HepG2 (cell line): Measurements from ENCODE around the gene TPPP3. TPM values are rescaled to one million over a fixed set of nuclear protein-coding genes. Genes with fewer than 3 reads are reported as not detected.

Experiments
- ATAC-seq: fragments of 200-7000 bp; cut with Tn5 transposase; 3 replicates; pipeline ENCODE4 v1.9.1; 2020; ENCODE audit warnings: mild to moderate bottlenecking, moderate library complexity
- BruUV-seq: library from RNA; stranded (reverse); fragments of 400-500 nt; replicated peaks from 2 replicates; lab custom pipeline; 2021; lab: Mats Ljungman, UMichigan
- CTCF ChIA-PET: fragments of 300-600 bp; formaldehyde crosslinking; extraction: SDS; loops from one replicate; lab custom pipeline; 2021; ENCODE audit warnings: low total read pairs, inconsistent platforms, low intra/inter-chr PET ratio; lab: Yijun Ruan, JAX
- POLR2A ChIA-PET: fragments of 350-600 bp; sonication (Branson Sonifier 250); formaldehyde crosslinking; loops from one replicate; lab custom pipeline; 2020; ENCODE audit warnings: antibody characterized with exemption, inconsistent platforms; lab: Yijun Ruan, JAX
- DNase-seq: peaks from one replicate; pipeline ENCODE4 v3.0.0-alpha.2; 2015; ENCODE audit warnings: low spot score
- FAIRE-seq: peaks from 3 replicates; lab custom pipeline; 2011; peaks lifted over from hg19 to GRCh38; lab: Jason Lieb, UNC
- H2AFZ ChIP-seq: one replicate; pipeline ENCODE4 v1.6.1; 2011; ENCODE audit warnings: low read length, inconsistent platforms
- H3K27ac ChIP-seq: fragments of 300-600 bp; 3 replicates; pipeline ENCODE4 v1.8.0; 2011; ENCODE audit warnings: mixed run types, mild to moderate bottlenecking, mixed read lengths, low read length, inconsistent platforms; ENCODE audit not compliant: insufficient read depth; ENCODE audit errors: extremely low read length
- H3K27me3 ChIP-seq, 2 experiments: fragments of 200-600 bp in 1 of 2; 2 replicates in 1 of 2; 3 replicates in 1 of 2; pipeline versions ENCODE4 v1.6.0 to v1.8.0; 2011; ENCODE audit warnings: low read length in 2 of 2, mild to moderate bottlenecking in 2 of 2, moderate library complexity in 2 of 2, inconsistent platforms in 1 of 2; ENCODE audit not compliant: insufficient read depth in 2 of 2, control insufficient read depth in 1 of 2
- H3K36me3 ChIP-seq, 2 experiments: fragments of 200-600 bp in 1 of 2; replicated peaks in 1 of 2; 2 replicates in 1 of 2; 3 replicates in 1 of 2; pipeline versions ENCODE4 v1.5.1 to v1.8.0; 2011; ENCODE audit warnings: low read length in 2 of 2, inconsistent platforms in 1 of 2; ENCODE audit not compliant: insufficient read depth in 2 of 2, control insufficient read depth in 1 of 2
- H3K4me1 ChIP-seq: 2 replicates; pipeline ENCODE4 v1.5.1; 2012; ENCODE audit warnings: low read length, inconsistent platforms; ENCODE audit not compliant: insufficient read depth
- H3K4me2 ChIP-seq: 2 replicates; pipeline ENCODE4 v1.6.0; 2011; ENCODE audit warnings: low read depth, low read length, inconsistent platforms
- H3K4me3 ChIP-seq, 3 experiments: fragments of 200-600 bp in 1 of 3; sonication (generic), shearing (Covaris generic) in 1 of 3; replicated peaks in 1 of 3; 2 replicates each; pipeline ENCODE4 v1.5.1; 2011 to 2016; ENCODE audit warnings: low read length in 3 of 3, inconsistent platforms in 2 of 3, low read depth in 2 of 3, mild to moderate bottlenecking in 2 of 3, control low read depth in 1 of 3, mixed read lengths in 1 of 3; ENCODE audit not compliant: insufficient read depth in 1 of 3
- H3K79me2 ChIP-seq: one replicate; pipeline ENCODE4 v1.6.1; 2011; ENCODE audit warnings: low read length, inconsistent platforms; ENCODE audit not compliant: insufficient read depth
- H3K9ac ChIP-seq: 2 replicates; pipeline ENCODE4 v1.6.0; 2011; ENCODE audit warnings: mild to moderate bottlenecking, low read depth, low read length, inconsistent platforms; ENCODE audit not compliant: insufficient read depth
- H3K9me3 ChIP-seq: 2 replicates; pipeline ENCODE4 v1.5.1; 2012; ENCODE audit warnings: mild to moderate bottlenecking, low read length
- H4K20me1 ChIP-seq: 2 replicates; pipeline ENCODE4 v1.6.0; 2011; ENCODE audit warnings: inconsistent platforms, mild to moderate bottlenecking, low read length, moderate library complexity; ENCODE audit not compliant: insufficient read depth
- CREM ChIP-seq, 2 experiments: sonication (generic) in 1 of 2; formaldehyde crosslinking in 1 of 2; IDR thresholded peaks; 2 replicates each; pipeline versions ENCODE4 v1.4.0 to v1.6.1; 2016 to 2020; ENCODE audit warnings: antibody characterized with exemption in 1 of 2, mild to moderate bottlenecking in 1 of 2, missing genetic modification reagents in 1 of 2
- DRAP1 ChIP-seq: IDR thresholded peaks from 2 replicates; pipeline ENCODE4 v1.6.1; 2016; ENCODE audit warnings: missing genetic modification reagents, missing compliant biosample characterization
- EEA1 ChIP-seq: sonication (generic); formaldehyde crosslinking; IDR thresholded peaks from 2 replicates; pipeline ENCODE4 v1.5.1; 2020; ENCODE audit warnings: mild to moderate bottlenecking, missing genetic modification reagents, borderline replicate concordance
- EP300 ChIP-seq, 3 experiments: sonication (generic) in 1 of 3; formaldehyde crosslinking in 1 of 3; IDR thresholded peaks; 2 replicates each; pipeline versions ENCODE4 v1.5.1 to v1.6.1; 2011 to 2020; ENCODE audit warnings: low read depth in 2 of 3, low read length in 2 of 3, borderline replicate concordance in 1 of 3, improper control_type of control experiment in 1 of 3, mild to moderate bottlenecking in 1 of 3, missing genetic modification reagents in 1 of 3, moderate library complexity in 1 of 3
- EZH2 ChIP-seq: conservative IDR thresholded peaks from 2 replicates; pipeline ENCODE4 v1.6.1; 2012; ENCODE audit warnings: mild to moderate bottlenecking, low read depth, low read length, moderate library complexity
- HDAC2 ChIP-seq: sonication (generic); formaldehyde crosslinking; IDR thresholded peaks from 2 replicates; pipeline ENCODE4 v1.4.0; 2020; ENCODE audit warnings: missing genetic modification reagents
- HMG20B ChIP-seq: conservative IDR thresholded peaks from 2 replicates; pipeline ENCODE4 v1.6.1; 2016; ENCODE audit warnings: missing genetic modification reagents, missing compliant biosample characterization
- HOXA5 ChIP-seq: sonication (generic); formaldehyde crosslinking; IDR thresholded peaks from 2 replicates; pipeline ENCODE4 v1.4.0; 2020; ENCODE audit warnings: missing genetic modification reagents
- KLF9 ChIP-seq: IDR thresholded peaks from 2 replicates; pipeline ENCODE4 v1.6.1; 2016; ENCODE audit warnings: low read depth
- MLXIP ChIP-seq: sonication (generic); formaldehyde crosslinking; IDR thresholded peaks from 2 replicates; pipeline ENCODE4 v1.9.0; 2021; ENCODE audit warnings: missing genetic modification reagents, borderline replicate concordance
- NBN ChIP-seq: fragments of 450-650 bp; conservative IDR thresholded peaks from 2 replicates; pipeline ENCODE4 v1.6.1; 2017
- RNF219 ChIP-seq: sonication (generic); formaldehyde crosslinking; IDR thresholded peaks from 2 replicates; pipeline ENCODE4 v1.5.0; 2020; ENCODE audit warnings: mild to moderate bottlenecking, missing genetic modification reagents
- ZBTB7B ChIP-seq: sonication (generic); formaldehyde crosslinking; IDR thresholded peaks from 2 replicates; pipeline ENCODE4 v1.4.0; 2020; ENCODE audit warnings: missing genetic modification reagents
- ZNF451 ChIP-seq: sonication (generic); formaldehyde crosslinking; IDR thresholded peaks from 2 replicates; pipeline ENCODE4 v1.5.0; 2020; ENCODE audit warnings: mild to moderate bottlenecking, missing genetic modification reagents
- ZNF746 ChIP-seq: sonication (generic); formaldehyde crosslinking; IDR thresholded peaks from 2 replicates; pipeline ENCODE4 v1.8.0; 2022; ENCODE audit warnings: mild to moderate bottlenecking, missing genetic modification reagents
- WGBS: methylation state at CpG from one replicate; pipeline ENCODE4 v1.1.6; 2017; ENCODE audit warnings: low lambda C conversion rate; 5-methylcytosine and 5-hydroxymethylcytosine counted together
- in situ Hi-C: cut with HindIII; loops from 2 replicates; pipeline ENCODE4 v1.10.0; 2017; ENCODE audit warnings: low pct_unique_long_range_greater_than_20kb; ENCODE audit not compliant: extremely low pct_ligation_motif_present
- intact Hi-C: fragments of 100-400 bp; cut with micrococcal nuclease; formaldehyde crosslinking; loops from one replicate; pipeline ENCODE4 v1.10.0; 2022; ENCODE audit not compliant: unreplicated experiment
- polyA plus RNA-seq, 8 experiments: library from polyadenylated mRNA; depleted of rRNA in 3 of 8; stranded (reverse) in 7 of 8; unstranded in 1 of 8; fragments of >200 nt; fragmentation: Illumina TruSeq in 4 of 8; extraction: Trizol in 4 of 8; gene quantifications; 2 replicates each; pipeline versions ENCODE4 v1.2.1 to v1.2.3, GENCODE V29; 2011 to 2016; ENCODE audit warnings: low read depth in 4 of 8, missing spikeins in 1 of 8, mixed read lengths in 1 of 8; ENCODE audit not compliant: insufficient read depth in 1 of 8
- total RNA-seq, 5 experiments: library from RNA; depleted of rRNA; stranded (reverse); fragments of >200 nt; fragmentation: Illumina TruSeq; extraction: Trizol; gene quantifications; 2 replicates each; pipeline ENCODE4 v1.2.3, GENCODE V29; 2016; ENCODE audit warnings: low read depth in 1 of 5
- TF ChIP-seq, protein P1 (sequence below), 2 experiments: sonication (generic) in 1 of 2; formaldehyde crosslinking in 1 of 2; IDR thresholded peaks; 2 replicates each; pipeline versions ENCODE4 v1.4.0 to v1.6.1; 2018 to 2020; ENCODE audit warnings: missing genetic modification reagents in 2 of 2, borderline replicate concordance in 1 of 2, low read depth in 1 of 2, mild to moderate bottlenecking in 1 of 2, missing biosample characterization in 1 of 2

The TPPP3 gene
- total and polyA plus RNA-seq, 2 of the 13 experiments (the other 11 are each of a cell fraction or from before 2014, with no cell fraction given) = 0.16 to 0.44 TPM

DNA sequence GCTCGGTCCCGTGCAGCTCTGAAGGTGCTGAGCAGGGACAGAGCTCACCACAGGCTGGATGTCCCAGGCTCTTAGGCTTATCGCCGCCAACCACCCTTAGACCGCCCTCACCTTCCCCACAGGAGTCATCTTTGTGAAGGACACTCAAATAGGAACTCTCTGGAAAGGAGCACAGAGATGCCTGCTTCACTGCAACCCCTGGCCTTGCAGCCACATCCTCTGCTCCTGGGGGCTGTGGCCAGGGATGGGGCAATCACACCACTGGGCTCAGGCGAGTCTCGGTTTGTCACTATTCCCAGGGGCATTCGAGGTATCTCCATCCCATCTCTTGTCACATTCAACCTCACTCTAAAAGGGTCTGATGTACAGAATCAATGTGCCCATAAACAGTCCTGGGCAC, 12.0 kb upstream of the TPPP3 start:
- 48% methylated on average over 5 of the region's 8 CpGs for WGBS
- H3K27ac ChIP-seq = no peak overlapping the region
- H3K9me3 ChIP-seq = no peaks in the 10 kb centered on the region
- no TSS peak for BruUV-seq
- H3K9ac ChIP-seq = no peak overlapping the region
- DNase-seq = no peak
- no peak overlapping the region for H3K4me2 ChIP-seq
- no peak overlapping the region for H3K4me3 ChIP-seq
- H3K36me3 ChIP-seq = no peaks in the 10 kb centered on the region
- intact Hi-C loops (no loop called here), in situ Hi-C loops (no loop called here)
- H3K4me1 ChIP-seq = peaks cover 20% of the 10 kb centered on the region
- no peak overlapping the region for H2AFZ ChIP-seq
- ATAC-seq = no peak
- CTCF ChIA-PET = interaction anchor here (1.3 kb wide), 1 partner anchor 78 kb away, joined by 3 read pairs; the partner anchor contains the start of genes KCTD19 and LRRC36
- H4K20me1 ChIP-seq = no peaks in the 10 kb centered on the region
- H3K27me3 ChIP-seq = peaks cover 0 to 14% of the 10 kb centered on the region in 2 experiments; a peak in 3 of 5 replicates
- H3K79me2 ChIP-seq = no peaks in the 10 kb centered on the region
- POLR2A ChIA-PET = no interaction called here
- FAIRE-seq = no peak
- TF ChIP-seq RNF219 (CRISPR knock-in tag) (no peak), NBN (no peak), KLF9 (CRISPR knock-in tag) (no peak), ZNF451 (CRISPR knock-in tag) (no peak), EP300 (IDR thresholded peaks at IDR 0.05; ENCODE audit: low read depth in 2 of 2, low read length in 2 of 2) (no peak), EP300 (CRISPR knock-in tag; IDR thresholded peaks at IDR 0.05; ENCODE audit: borderline replicate concordance) (no peak), CREM (IDR thresholded peaks at IDR 0.05) (no peak), CREM (CRISPR knock-in tag; IDR thresholded peaks at IDR 0.05) (no peak), ZNF746 (no peak), HDAC2 (CRISPR knock-in tag) (no peak), HOXA5 (CRISPR knock-in tag) (no peak), EEA1 (CRISPR knock-in tag) (no peak), DRAP1 (CRISPR knock-in tag) (no peak), HMG20B (CRISPR knock-in tag) (no peak), EZH2 (no peak), MLXIP (no peak), ZBTB7B (no peak)
- TF ChIP-seq, protein P1, sequence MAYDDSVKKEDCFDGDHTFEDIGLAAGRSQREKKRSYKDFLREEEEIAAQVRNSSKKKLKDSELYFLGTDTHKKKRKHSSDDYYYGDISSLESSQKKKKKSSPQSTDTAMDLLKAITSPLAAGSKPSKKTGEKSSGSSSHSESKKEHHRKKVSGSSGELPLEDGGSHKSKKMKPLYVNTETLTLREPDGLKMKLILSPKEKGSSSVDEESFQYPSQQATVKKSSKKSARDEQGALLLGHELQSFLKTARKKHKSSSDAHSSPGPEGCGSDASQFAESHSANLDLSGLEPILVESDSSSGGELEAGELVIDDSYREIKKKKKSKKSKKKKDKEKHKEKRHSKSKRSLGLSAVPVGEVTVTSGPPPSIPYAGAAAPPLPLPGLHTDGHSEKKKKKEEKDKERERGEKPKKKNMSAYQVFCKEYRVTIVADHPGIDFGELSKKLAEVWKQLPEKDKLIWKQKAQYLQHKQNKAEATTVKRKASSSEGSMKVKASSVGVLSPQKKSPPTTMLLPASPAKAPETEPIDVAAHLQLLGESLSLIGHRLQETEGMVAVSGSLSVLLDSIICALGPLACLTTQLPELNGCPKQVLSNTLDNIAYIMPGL (CRISPR knock-in tag; IDR thresholded peaks at IDR 0.05; ENCODE audit: borderline replicate concordance in 1 of 2, low read depth in 1 of 2) = no peak
